Endothelial cell of umbilical vein (primary cell): Measurements from ENCODE around the gene ITGA3. TPM values are rescaled to one million over a fixed set of nuclear protein-coding genes. Genes with fewer than 3 reads are reported as not detected.
A peak's percentile ranks its signal among the peaks of the same experiment; 100 is the strongest.

Experiments
- BruUV-seq: library from RNA; stranded (reverse); fragments of 400-500 nt; replicated peaks from 2 replicates; lab custom pipeline; 2021; lab: Mats Ljungman, UMichigan
- CTCF ChIA-PET: fragments of 300-600, 350-600 bp; sonication (Branson Sonifier 250); formaldehyde crosslinking; loops from one replicate; lab custom pipeline; 2021; ENCODE audit warnings: antibody characterized with exemption, inconsistent platforms; lab: Charles Lee
- POLR2A ChIA-PET: fragments of 300-600, 350-600 bp; sonication (Branson Sonifier 250); formaldehyde crosslinking; loops from one replicate; lab custom pipeline; 2021; ENCODE audit warnings: antibody characterized with exemption, inconsistent platforms; lab: Charles Lee
- DNase-seq: peaks from one replicate; pipeline ENCODE4 v3.0.0-alpha.2; 2011; ENCODE audit warnings: low read depth, low spot score
- FAIRE-seq: peaks from 2 replicates; lab custom pipeline; 2011; peaks lifted over from hg19 to GRCh38; lab: Jason Lieb, UNC
- H2AFZ ChIP-seq: 2 replicates; pipeline ENCODE4 v1.6.0; 2012; ENCODE audit warnings: low read depth, low read length, control low read depth, inconsistent platforms
- H3K27ac ChIP-seq: 2 replicates; pipeline ENCODE4 v1.5.1; 2011; ENCODE audit warnings: low read depth, mild to moderate bottlenecking, control low read depth, low read length, moderate library complexity; ENCODE audit not compliant: insufficient read depth
- H3K27me3 ChIP-seq, 2 experiments: 2 replicates each; pipeline versions ENCODE4 v1.6.0 to v1.6.1; 2011; ENCODE audit warnings: low read length in 2 of 2, mixed read lengths in 1 of 2; ENCODE audit not compliant: control insufficient read depth in 2 of 2, insufficient read depth in 2 of 2
- H3K36me3 ChIP-seq, 2 experiments: 2 replicates in 1 of 2; 3 replicates in 1 of 2; pipeline ENCODE4 v1.5.1; 2011; ENCODE audit warnings: low read length in 2 of 2, mild to moderate bottlenecking in 1 of 2, moderate library complexity in 1 of 2; ENCODE audit not compliant: control insufficient read depth in 2 of 2, insufficient read depth in 2 of 2; ENCODE audit errors: extremely low read depth in 1 of 2
- H3K4me1 ChIP-seq: 3 replicates; pipeline ENCODE4 v1.5.1; 2011; ENCODE audit warnings: mild to moderate bottlenecking, low read length; ENCODE audit not compliant: control insufficient read depth, insufficient read depth; ENCODE audit errors: extremely low read depth
- H3K4me2 ChIP-seq: 2 replicates; pipeline ENCODE4 v1.6.1; 2011; ENCODE audit warnings: low read length, control low read depth, mixed read lengths; ENCODE audit not compliant: insufficient read depth
- H3K4me3 ChIP-seq, 3 experiments: fragments of 200-600 bp in 1 of 3; sonication (generic), shearing (Covaris generic) in 1 of 3; replicated peaks in 1 of 3; 2 replicates each; pipeline ENCODE4 v1.5.1; 2011 to 2016; ENCODE audit warnings: control low read depth in 3 of 3, low read length in 3 of 3, mild to moderate bottlenecking in 2 of 3, inconsistent platforms in 1 of 3, low read depth in 1 of 3, moderate library complexity in 1 of 3; ENCODE audit not compliant: insufficient read depth in 1 of 3
- H3K79me2 ChIP-seq: 2 replicates; pipeline ENCODE4 v1.6.0; 2012; ENCODE audit warnings: low read length, inconsistent platforms; ENCODE audit not compliant: control insufficient read depth, insufficient read depth
- H3K9ac ChIP-seq: replicated peaks from 2 replicates; pipeline ENCODE3; 2011; ENCODE audit warnings: low read length, control low read depth; ENCODE audit not compliant: insufficient read depth; ENCODE audit errors: extremely low read depth
- H3K9me1 ChIP-seq: replicated peaks from 3 replicates; pipeline ENCODE4 v1.6.0; 2011; ENCODE audit warnings: mild to moderate bottlenecking, low read length; ENCODE audit not compliant: control insufficient read depth, insufficient read depth; ENCODE audit errors: extremely low read depth
- H3K9me3 ChIP-seq: replicated peaks from 2 replicates; pipeline ENCODE4 v1.5.1; 2012; ENCODE audit warnings: low read length, inconsistent platforms; ENCODE audit not compliant: control insufficient read depth, insufficient read depth
- H4K20me1 ChIP-seq: replicated peaks from 2 replicates; pipeline ENCODE3; 2011; ENCODE audit warnings: mild to moderate bottlenecking, low read length; ENCODE audit not compliant: control insufficient read depth, insufficient read depth; ENCODE audit errors: extremely low read depth
- CTCF ChIP-seq, 2 donors: IDR thresholded peaks; 1 replicate in 1 of 2; 2 replicates in 1 of 2; pipeline ENCODE4 v1.5.1; 2011; ENCODE audit warnings: low read length in 2 of 2, mild to moderate bottlenecking in 2 of 2, moderate library complexity in 2 of 2, control low read depth in 1 of 2, inconsistent platforms in 1 of 2, low read depth in 1 of 2; ENCODE audit not compliant: insufficient read depth in 1 of 2; ENCODE audit errors: extremely low read depth in 1 of 2
- EZH2 ChIP-seq: IDR thresholded peaks from 2 replicates; pipeline ENCODE4 v1.6.1; 2012; ENCODE audit warnings: borderline replicate concordance, low read depth, mild to moderate bottlenecking, moderate library complexity, low read length, inconsistent platforms; ENCODE audit not compliant: severe bottlenecking
- FOS ChIP-seq: IDR thresholded peaks from 2 replicates; pipeline ENCODE4 v1.6.1; 2011; ENCODE audit warnings: mild to moderate bottlenecking, low read length, moderate library complexity, borderline replicate concordance; ENCODE audit not compliant: insufficient read depth
- GATA2 ChIP-seq: IDR thresholded peaks from 2 replicates; pipeline ENCODE4 v1.7.0; 2011; ENCODE audit warnings: low read depth, mild to moderate bottlenecking, moderate library complexity, mixed read lengths, low read length; ENCODE audit not compliant: insufficient read length, insufficient read depth
- JUN ChIP-seq: IDR thresholded peaks from 2 replicates; pipeline ENCODE4 v1.6.1; 2011; ENCODE audit warnings: borderline replicate concordance, low read depth; ENCODE audit not compliant: insufficient read length, insufficient read depth
- MAX ChIP-seq: IDR thresholded peaks from 2 replicates; pipeline ENCODE4 v1.6.1; 2011; ENCODE audit not compliant: insufficient read depth, insufficient read length
- MYC ChIP-seq: IDR thresholded peaks from one replicate; pipeline ENCODE4 v1.6.1; 2011; ENCODE audit warnings: mild to moderate bottlenecking, low read depth, low read length
- POLR2A ChIP-seq: IDR thresholded peaks from 2 replicates; pipeline ENCODE4 v1.6.1; 2012; ENCODE audit warnings: low read depth, mild to moderate bottlenecking, control low read depth, low read length
- POLR2AphosphoS5 ChIP-seq: IDR thresholded peaks from 2 replicates; pipeline ENCODE4 v1.6.1; 2012; ENCODE audit warnings: low read depth, mild to moderate bottlenecking, control low read depth, low read length, moderate library complexity; ENCODE audit not compliant: insufficient read depth
- dilution Hi-C: fragments of 300-500 bp; cut with MboI; formaldehyde crosslinking; loops from one replicate; pipeline ENCODE4 v1.15.0; 2019; ENCODE audit warnings: low sequenced_read_pairs; ENCODE audit not compliant: extremely low pct_ligation_motif_present
- intact Hi-C: fragments of 100-400 bp; cut with micrococcal nuclease; formaldehyde crosslinking; loops from one replicate; pipeline ENCODE4 v1.10.0; 2022
- polyA plus RNA-seq, 4 experiments: library from polyadenylated mRNA; depleted of rRNA in 3 of 4; stranded (reverse) in 3 of 4; unstranded in 1 of 4; fragments of >200 nt; gene quantifications; 2 replicates each; pipeline versions ENCODE4 v1.2.1 to v1.2.3, GENCODE V29; 2011 to 2012; ENCODE audit warnings: missing spikeins in 1 of 4
- total RNA-seq: library from RNA; stranded (reverse); gene quantifications from 2 replicates; pipeline ENCODE4 v1.2.3, GENCODE V29; 2021

The ITGA3 gene
- total and polyA plus RNA-seq, 2 donors (not counting 3 experiments of a cell fraction or from before 2014, with no cell fraction given), result 92.7 to 112 TPM

- Histone ChIP-seq H3K4me1 (peaks cover 53% of the 10 kb centered on the region), H3K36me3 (no peaks in the 10 kb centered on the region), H3K9me1 (no peaks in the 10 kb centered on the region), H3K27ac (peak overlapping the region; percentile 38), H4K20me1 (no peaks in the 10 kb centered on the region), H3K4me2 (peak overlapping the region; percentile 23), H3K4me3 (no peak overlapping the region), H3K9me3 (no peaks in the 10 kb centered on the region), H3K9ac (no peak overlapping the region), H2AFZ (peak overlapping the region; percentile 33), H3K79me2 (peaks cover 3% of the 10 kb centered on the region), H3K27me3 (no peaks in the 10 kb centered on the region)
- DNase-seq (peak; percentile 71), FAIRE-seq (peak; percentile 85)
- BruUV-seq, result no TSS peak
- CTCF ChIA-PET, result interaction anchor here (1.0 to 8.2 kb wide), 7 partner anchors 10 to 40 kb away, joined by 3 to 146 read pairs (median 4); partner anchors contain the start of gene PDK2
- POLR2A ChIA-PET, result no interaction called here
- intact Hi-C loops, result no loop called here
- no peak for TF ChIP-seq MYC
- peak; percentile 80 for TF ChIP-seq GATA2
- peak; percentile 26 for TF ChIP-seq POLR2A
- TF ChIP-seq POLR2AphosphoS5, result peak; percentile 55
- dilution Hi-C loops, result no loop called here
These were observed 2.9 kb upstream of the ITGA3 start for GRCh38 chr17:50052822-50053653.

- BruUV-seq, result no TSS peak
- Histone ChIP-seq H3K36me3 (no peaks in the 10 kb centered on the region), H3K79me2 (peaks cover 8% of the 10 kb centered on the region), H3K9ac (no peak overlapping the region), H2AFZ (peak overlapping the region; percentile 33), H3K9me1 (no peaks in the 10 kb centered on the region), H3K4me3 (no peak overlapping the region), H3K27me3 (no peaks in the 10 kb centered on the region), H3K4me1 (peaks cover 49% of the 10 kb centered on the region), H4K20me1 (no peaks in the 10 kb centered on the region), H3K27ac (peak overlapping the region; percentile 38), H3K4me2 (peak overlapping the region; percentile 23), H3K9me3 (no peaks in the 10 kb centered on the region)
- intact Hi-C loops (no loop called here), dilution Hi-C loops (no loop called here)
- TF ChIP-seq CTCF (IDR thresholded peaks at IDR 0.05; ENCODE audit: extremely low read depth in 1 of 2, insufficient read depth in 1 of 2, low read depth in 1 of 2, low read length in 2 of 2) (no peak), FOS (no peak), EZH2 (no peak), GATA2 (no peak), MYC (no peak), POLR2A (no peak), MAX (no peak), POLR2AphosphoS5 (no peak), JUN (no peak)
- ChIA-PET CTCF (interaction anchor here (1.1 to 8.2 kb wide), 6 partner anchors 10 to 40 kb away, joined by 3 to 146 read pairs (median 5); partner anchors contain the start of gene PDK2), POLR2A (no interaction called here)
- DNase-seq, result no peak
- peak; percentile 55 for FAIRE-seq
These were observed 2.3 kb upstream of the ITGA3 start for GRCh38 chr17:50053654-50053960.
